GM21447 (cell line): ENCODE measurements around the gene TMED9.
"Not testable (repeated sequence)": the region's sequence is repeated elsewhere in the genome, so short reads cannot be mapped to it uniquely, and the experiment has no call there.

ENCODE experiments used
- ATAC-seq: cut with Tn5 transposase; IDR thresholded peaks from one replicate; pipeline ENCODE4 v1.9.1; 2021; ENCODE audit not compliant: unreplicated experiment

TMED9 gene

DNA sequence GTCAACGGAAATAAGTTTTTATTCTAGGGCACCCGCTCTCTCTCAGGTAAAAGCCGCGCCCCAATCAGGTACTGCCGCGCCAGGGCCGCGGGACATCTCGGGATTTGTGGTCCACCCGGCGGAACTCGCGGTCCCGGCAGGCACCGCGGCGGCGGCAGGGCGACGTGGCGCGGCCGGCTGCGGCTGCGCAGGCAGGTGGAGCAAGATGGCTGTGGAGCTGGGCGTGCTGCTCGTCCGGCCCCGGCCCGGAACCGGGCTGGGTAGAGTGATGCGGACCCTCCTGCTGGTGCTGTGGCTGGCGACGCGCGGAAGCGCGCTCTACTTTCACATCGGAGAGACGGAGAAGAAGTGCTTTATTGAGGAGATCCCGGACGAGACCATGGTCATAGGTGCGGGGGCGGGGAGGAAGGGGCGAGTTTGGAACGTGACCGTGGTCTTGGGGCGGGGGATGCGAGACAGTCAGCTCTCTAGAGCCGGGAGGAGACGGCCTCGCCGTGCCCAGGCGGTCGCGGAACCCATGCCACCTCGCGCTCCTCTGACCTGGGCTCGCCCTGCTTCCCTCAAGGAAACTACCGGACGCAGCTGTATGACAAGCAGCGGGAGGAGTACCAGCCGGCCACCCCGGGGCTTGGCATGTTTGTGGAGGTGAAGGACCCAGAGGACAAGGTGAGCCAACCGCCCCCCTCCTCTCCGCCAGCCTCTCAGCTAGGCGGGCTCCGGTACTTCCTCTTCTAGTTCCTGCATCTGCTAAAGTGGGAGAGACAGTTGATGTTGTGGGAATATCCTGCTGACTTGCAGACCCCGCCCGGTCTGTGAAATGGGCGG is at the start of gene TMED9:
Gene TMED9, plus strand, starts transcription at position 194 of the 825 bp plus-strand sequence. Its CDS starts 12 bp downstream, at position 206.
- ATAC-seq = peak; percentile 92

DNA sequence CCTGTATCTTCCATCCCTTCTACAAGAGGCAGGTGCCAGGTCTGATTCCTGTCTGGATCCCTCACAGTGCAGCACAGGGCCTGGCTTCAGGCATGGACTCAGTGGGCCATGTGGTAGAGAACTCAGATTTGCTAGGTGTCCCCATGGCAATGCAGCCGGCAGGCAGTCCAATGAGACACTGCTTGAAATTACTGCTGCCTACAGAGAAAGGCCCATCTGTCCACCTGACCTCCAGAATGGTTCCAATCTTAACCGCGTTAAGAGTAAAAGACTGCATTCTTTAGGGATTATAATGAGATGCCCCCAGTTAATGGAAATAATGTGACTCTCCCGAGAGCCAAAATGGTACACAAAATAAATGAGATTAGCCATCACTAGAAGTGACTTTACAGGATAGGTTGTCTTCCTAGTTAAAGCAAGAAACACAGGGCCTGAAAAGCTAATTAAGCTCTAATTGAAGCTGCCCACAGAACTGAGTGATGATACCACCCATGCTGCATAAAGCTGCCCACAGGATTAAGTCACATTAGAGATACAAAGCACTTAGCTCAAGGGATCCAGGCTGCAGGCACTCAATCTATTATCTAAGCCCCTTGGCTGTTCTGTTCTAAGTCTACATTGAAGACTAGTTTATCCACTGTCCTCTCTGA is 49.1 kb upstream of the TMED9 start:
- no peak for ATAC-seq

DNA sequence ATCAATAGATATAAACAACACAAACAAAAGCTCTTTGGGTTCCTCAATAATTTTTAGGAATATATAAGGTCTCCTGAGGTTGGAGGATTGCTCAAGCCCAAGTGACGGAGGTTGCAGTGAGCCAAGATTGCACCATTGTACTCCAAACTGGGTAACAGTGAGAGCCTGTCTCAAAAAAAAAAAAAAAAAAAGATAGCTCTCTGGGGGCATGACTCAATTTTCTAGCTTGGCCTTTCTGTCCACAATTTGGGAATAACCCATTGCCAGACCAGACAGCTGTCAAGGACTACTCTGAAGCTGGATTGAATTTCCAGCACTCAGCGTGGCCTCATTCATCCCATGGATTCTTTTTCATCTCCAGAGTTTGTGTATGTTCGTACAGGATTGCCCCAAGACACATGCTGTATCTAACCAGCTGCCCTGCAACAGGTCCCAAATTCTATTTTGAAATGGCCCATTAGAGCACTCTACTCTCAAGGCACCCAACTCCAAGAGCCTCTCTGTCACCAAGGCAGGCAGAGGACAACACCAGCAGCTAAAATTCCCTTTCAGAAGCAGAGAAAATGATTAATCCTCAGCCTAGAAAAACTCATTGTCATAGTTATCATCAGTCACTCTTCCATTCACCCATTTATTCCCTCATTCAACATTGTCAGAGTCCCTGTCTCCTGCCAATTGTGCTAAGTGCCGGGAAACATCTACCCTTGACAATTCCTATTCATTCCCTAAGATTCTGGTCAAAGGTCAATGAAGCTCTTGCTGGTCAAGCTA is 46.3 kb upstream of the TMED9 start:
- no peak for ATAC-seq

DNA sequence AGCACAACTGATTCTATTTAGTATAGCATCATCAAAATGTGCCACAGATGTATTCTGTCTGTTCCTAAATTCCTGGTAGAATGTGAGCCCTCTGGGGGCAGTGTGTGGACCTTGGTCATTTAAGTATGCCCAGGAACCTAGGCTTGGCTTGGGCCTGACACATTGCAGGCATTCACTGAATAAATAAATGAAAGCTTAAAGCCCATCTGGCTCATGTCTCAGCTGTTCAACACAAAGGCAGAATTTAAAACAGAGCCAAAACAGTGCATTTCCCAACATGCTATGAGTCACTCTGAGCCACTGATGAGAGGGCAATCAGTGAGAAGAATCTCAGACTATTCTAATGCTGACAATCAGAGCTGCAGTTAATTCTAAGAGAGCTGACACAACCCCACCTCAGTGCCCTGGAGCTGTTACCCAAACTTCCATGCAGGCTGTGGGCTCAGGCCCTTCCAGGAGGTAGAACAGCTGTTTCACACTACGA is 45.7 kb upstream of the TMED9 start:
- ATAC-seq = no peak

DNA sequence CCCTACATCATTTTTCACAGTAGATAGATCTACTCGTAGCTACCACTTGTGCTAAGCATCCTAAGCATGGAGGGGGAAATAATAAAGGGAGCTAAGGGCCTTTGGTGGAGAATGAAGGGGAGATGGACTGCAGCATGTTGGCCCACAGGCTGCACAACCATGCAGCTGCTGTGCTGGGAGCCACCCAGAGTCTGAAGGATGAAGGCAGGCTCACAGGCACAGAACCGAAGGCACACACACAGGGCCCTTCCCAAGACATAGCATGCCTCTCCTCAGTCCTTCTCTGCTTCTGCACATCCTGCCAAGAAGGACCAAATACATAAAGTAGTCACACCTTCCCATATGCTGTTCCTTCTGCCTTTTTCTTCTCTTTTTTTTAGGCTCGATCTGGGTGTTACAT is 44.3 kb upstream of the TMED9 start:
- no peak for ATAC-seq

DNA sequence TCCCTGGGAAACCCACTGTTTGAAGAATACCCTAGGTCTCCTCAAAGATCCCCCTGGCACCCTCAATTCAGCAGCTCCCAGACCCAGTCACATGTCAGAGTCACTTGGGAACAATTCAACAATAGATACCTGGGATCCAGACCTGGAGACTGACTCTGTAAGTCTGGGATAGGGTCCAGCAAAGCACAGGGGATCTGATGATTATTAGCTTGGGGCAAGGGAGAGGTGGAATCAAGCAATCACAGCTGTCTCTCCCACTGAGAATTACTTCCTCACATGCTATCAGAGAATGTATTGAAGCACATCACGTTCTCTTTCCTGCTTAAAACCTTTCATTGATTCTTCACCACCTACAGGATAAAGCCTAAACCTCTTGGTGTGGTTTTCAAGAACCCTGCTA is 43.5 kb upstream of the TMED9 start:
- ATAC-seq = no peak

DNA sequence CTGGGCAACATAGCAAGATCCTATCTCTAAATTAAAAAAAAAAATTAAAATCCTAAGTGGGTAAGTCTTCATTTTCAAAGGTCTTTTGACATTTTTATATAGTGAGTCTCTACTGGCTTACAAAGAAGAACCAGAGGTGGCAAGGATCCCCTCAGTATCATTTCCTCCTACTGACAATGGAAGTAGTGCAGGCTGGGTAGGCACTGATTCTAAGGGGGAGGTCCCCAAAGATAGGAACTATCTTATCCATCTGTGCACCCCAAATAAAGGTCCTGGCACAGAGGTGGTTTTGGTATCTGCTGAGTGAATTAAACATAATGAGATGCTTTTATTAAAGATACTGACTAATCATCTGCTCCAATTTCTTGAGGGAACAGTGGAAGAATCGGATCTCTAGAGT is 41.9 kb upstream of the TMED9 start:
- ATAC-seq = no peak

DNA sequence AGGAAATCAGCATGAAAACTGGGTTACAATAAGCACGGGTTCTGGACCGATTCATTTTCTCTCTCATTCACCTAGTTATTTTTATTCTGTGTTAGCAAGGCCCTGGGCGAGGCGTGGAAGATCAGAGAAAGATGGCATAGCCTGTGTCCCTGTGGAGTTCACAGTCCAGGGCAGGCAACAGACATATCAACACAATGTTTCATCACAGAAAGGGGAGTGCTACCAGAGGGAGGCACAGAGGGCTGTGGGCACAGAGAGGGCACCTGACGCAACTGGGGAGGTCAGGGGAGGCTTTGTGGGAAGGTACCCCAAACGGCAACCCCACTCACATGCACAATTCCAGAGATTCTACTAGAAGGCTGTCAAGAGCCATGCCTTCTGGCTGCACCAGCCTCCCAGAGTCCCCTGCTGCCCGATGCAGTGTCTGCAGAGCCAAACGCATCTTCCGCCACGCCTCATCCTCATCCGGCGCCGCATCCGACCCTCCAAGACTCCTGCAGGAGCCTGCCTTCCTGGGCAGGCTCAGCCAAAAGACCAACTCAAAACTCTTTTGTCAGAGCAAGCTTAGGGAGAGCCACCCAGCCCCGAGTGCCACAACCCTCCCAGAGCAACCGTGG is 39.1 kb upstream of the TMED9 start:
- ATAC-seq = no peak

DNA sequence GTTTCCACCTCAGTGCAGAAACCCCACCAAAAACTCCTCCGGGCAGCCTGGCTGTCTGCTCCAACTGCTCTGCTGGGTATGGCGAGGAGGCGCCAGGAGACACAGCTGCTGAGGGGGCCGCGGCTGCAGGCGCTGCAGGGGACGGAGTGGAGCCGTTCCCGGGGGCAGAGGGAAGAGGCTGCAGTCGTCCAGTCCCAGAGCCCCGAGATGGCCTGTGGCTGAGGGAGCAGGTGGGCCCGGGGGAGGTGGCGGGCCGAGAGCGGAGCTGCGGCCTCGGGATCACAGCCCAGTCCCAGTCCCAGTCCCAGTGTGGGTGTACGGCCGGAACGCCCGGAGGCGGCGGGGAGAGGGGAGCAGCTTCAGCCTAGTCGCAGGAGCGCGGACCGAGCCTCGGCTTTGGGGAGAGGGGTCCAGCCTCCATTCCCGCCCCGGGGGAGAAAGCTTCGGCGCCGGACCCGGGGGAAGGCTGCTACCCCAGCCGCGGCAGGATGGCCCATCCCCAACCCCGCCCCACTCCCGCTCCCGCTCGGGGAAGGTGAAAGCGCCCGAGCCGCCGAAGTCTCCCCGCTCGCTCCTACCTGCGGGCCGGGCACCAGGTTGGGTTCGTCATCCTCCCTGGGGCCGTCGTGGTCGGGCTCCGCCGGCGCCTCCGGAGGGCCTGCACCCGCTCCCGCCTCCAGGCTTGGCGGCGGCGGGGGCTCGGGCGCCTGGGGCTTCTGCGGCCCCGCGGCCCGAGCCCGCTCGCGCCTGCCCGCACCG is 38.2 kb upstream of the TMED9 start:
- peak; percentile 36 for ATAC-seq

DNA sequence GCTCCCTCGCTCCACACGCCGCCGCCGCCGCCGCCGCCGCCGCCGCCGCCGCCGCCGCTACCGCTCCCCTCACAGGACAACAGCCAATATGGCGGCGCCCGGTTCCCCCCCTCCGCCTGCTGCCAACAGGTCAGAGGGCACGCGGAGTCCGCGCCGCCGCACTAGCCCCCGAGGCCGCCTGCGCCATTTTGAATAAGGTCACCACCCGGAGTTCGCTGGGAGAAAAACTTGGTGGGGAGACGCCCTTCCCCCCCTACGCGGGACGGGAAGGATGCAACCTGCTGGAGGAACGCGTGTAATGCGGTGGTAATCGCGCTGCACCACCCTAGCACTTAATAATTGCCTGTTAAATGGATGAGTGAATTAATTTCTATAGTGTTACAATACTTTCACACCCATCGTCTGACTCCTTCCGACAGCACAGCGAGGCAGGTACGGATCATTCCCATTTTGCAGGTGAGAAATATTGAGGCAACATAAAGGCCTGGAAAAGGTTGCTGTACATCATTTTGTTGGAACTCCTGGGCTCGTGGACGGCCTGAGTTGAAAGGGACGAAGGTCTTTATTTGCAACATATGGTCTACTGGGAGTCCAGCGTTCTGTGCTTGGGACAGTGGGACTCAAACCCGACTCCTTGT is 37.4 kb upstream of the TMED9 start, which contains the start of gene FAM193B:
Gene FAM193B, minus strand, starts transcription at position 90 of the 638 bp plus-strand sequence. CDS start 105 bp downstream, outside the sequence.
- peak; percentile 92 for ATAC-seq

DNA sequence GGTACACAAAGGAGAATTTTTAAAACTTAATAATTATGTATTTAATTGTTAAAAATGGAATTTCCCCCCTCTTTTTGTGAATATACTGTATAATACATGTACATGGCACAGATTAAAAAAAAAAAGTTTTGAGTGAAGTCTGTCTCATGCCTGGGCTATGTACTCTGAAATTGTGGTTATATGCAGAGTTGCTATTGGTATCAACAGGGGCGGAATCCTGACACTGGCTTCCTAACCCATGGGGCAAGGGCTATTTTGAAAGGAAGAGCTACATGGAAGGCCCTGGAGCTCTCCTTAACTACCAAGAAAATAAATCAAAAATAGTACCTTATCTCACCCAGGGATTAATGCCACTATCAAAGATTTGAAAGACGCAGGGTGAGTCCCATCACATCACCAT is 36.8 kb upstream of the TMED9 start:
- ATAC-seq = no peak

DNA sequence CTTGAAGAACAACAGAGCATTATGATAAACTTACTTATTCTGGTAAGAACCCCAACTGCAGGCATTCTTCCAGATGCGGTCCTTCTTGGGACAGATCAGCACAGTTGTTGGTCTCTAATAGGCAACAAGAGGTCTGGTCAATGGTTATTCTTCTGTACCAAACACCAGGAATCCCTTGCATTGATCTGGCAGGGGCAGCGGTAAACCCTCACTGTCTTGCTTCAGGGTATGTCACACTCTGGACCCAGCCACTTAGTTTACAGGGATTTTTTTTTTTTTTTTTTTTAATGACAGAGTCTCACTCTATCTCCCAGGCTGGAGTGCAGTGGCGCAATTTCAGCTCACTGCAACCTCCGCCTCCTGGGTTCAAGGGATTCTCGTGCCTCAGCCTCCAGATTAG is 36.3 kb upstream of the TMED9 start:
- no peak for ATAC-seq

DNA sequence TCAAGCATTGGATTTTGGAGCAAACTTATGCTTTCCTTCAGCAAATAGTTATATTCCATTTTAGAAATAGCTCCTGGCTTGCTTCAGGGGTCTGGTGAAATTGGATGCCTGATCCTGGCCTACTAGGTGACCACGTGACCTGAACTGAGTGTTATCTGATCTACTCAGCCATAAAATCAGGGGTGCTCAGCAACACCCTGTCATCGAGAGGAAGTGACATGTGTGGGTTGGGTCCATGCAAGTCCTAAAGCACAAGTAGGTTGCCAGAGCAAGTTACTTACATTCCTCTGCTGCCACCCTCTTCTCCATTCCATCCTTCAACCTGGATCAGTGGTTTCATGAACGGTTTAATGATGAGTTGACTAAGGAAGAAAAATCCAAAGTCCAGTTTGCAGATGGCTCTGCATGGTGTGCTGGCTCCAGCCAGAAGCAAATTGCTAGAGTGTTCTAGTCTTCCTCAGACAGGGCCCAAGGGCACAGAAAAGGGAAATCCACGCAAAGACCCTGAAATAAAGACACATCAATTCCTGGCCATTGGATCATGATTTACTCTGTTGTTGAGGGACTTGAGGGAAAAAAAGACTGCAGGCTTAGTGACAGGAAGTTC is 34.9 kb upstream of the TMED9 start:
- ATAC-seq = no peak

DNA sequence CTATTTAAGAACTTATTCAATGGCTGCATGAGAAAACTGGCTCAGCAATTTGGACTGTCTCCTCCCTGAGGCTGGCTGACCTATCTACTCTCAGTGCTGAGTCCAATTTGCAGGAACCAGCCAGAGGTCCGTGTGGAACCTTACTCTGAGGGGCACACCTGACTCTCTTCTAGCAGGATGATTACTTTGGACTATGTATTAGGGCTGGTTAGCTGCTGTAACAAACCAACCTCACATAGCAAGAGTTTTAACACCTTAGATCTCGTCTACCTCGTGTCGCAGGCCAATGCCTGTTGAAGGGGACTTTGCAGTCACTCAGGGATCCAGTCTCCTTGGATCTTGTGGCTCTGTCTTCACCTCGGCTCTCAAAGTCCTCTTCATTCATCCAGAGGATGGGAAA is 34.2 kb upstream of the TMED9 start:
- no peak for ATAC-seq

DNA sequence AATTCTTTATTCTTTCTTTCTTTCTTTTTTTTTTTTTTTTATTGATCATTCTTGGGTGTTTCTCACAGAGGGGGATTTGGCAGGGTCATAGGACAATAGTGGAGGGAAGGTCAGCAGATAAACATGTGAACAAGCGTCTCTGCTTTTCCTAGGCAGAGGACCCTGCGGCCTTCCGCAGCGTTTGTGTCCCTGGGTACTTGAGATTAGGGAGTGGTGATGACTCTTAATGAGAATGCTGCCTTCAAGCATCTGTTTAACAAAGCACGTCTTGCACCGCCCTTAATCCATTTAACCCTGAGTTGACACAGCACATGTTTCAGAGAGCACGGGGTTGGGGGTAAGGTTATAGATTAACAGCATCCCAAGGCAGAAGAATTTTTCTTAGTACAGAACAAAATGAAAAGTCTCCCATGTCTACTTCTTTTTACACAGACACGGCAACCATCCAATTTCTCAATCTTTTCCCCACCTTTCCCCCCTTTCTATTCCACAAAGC is 32.5 kb upstream of the TMED9 start:
- not testable (repeated sequence) for ATAC-seq

DNA sequence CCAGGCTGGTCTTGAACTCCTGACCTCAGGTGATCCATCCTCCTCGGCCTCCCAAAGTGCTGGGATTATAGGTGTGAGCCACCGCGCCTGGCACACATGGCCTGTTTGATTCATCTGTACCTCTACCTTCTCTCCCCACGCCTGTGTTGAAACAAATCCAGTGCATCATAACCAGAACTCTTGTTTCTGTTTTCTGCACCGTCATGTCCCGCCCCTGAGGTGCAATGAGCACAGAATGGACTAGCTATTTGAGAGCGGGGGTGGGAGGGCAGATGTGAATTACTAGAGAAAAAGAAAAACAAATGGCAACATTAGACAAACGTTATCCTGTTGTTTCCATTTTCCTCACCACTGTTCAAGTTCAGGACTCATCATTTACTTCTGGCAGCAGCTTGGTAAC is 27.0 kb upstream of the TMED9 start:
- ATAC-seq = no peak

DNA sequence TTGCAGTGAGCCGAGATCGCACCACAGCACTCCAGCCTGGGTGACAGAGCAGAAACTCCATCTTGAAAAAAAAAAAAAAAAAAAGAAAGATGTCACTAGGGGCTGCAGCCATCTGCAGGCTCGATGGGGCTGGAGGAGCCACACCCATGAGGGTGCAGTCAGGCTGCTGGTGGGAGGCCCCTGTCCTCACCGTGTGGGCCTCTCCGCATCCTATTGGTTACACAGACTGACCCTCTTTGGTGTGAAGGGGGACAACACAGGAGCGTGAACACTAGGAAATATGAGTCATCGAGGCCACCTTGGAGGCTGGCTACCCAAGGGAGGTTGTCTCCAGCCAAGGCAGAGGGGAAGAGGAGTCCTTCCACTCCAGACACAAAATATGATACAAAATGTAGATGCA is 23.7 kb upstream of the TMED9 start:
- ATAC-seq = no peak

DNA sequence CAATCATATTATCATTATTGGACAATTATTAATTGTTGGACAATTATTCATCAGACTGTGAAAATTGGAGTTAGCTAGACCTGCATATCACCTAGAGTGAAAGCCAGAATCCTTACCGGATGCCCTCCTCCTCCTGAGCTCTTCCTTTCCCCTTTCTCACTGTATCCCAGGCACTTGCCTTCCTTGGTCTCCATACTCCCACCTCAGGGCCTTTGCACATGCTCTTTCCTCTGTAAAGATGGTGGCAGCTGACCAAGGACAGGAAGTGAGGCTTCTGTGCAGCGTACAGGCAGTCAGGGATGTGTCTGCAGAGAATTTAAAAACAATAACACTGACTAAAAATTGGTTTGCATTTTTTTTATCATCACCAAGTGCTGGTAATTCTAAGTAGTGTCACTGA is 22.1 kb upstream of the TMED9 start:
- ATAC-seq = no peak

DNA sequence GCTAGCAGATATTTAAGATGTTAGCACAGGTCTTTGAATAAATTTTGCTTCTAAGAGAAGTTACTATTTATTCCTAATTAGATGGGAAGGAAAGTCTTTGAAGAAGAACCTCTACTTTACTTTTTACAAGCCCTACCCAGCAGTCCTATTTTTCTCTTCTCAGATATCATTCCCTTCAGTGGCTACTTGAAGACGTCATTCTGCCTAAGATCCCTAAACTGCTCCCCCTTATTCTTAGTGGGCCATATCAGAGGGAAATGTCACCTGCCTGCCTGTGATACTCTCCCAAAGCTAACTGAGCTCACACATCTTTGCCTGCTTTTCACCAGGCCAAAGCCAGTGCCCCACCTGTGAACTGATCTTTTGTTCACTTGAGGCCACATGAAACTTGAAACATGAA is 16.5 kb upstream of the TMED9 start:
- ATAC-seq = no peak
